Progenitor cell of endocrine pancreas (in vitro differentiated cells): ENCODE data around the gene TMEM229B. TPM values are rescaled to one million over a fixed set of nuclear protein-coding genes. Genes with fewer than 3 reads are reported as not detected.

Experiments used
- DNase-seq: peaks from one replicate; pipeline ENCODE4 v3.0.0; 2021; ENCODE audit warnings: low spot score; ENCODE audit not compliant: unreplicated experiment
- H3K27ac Mint-ChIP-seq: 2 replicates; pipeline ENCODE4 v1.8.0; 2021; ENCODE audit warnings: mild to moderate bottlenecking, moderate library complexity, mixed read lengths
- H3K27me3 Mint-ChIP-seq: 2 replicates; pipeline ENCODE4 v1.8.0; 2021; ENCODE audit warnings: mixed read lengths
- H3K36me3 Mint-ChIP-seq: 2 replicates; pipeline ENCODE4 v1.8.0; 2022; ENCODE audit warnings: mixed read lengths; ENCODE audit not compliant: insufficient read depth
- H3K4me1 Mint-ChIP-seq: 2 replicates; pipeline ENCODE4 v1.8.0; 2021; ENCODE audit warnings: low read depth, mixed read lengths
- H3K4me3 Mint-ChIP-seq: 2 replicates; pipeline ENCODE4 v1.8.0; 2021; ENCODE audit warnings: low read depth, mild to moderate bottlenecking, moderate library complexity, mixed read lengths
- H3K9me3 Mint-ChIP-seq: 2 replicates; pipeline ENCODE4 v1.8.0; 2021; ENCODE audit warnings: low read depth, mixed read lengths
- CTCF ChIP-seq: fragments of 200-600 bp; sonication (generic); IDR thresholded peaks from one replicate; pipeline ENCODE4 v1.5.0; 2021; ENCODE audit warnings: antibody characterized with exemption, mild to moderate bottlenecking; ENCODE audit not compliant: unreplicated experiment
- total RNA-seq: library from RNA; stranded (reverse); gene quantifications from 2 replicates; pipeline ENCODE4 v1.2.1, GENCODE V29; 2021

TMEM229B gene
- total RNA-seq, 1 donor from 2014 or later = 1.7 TPM

DNA sequence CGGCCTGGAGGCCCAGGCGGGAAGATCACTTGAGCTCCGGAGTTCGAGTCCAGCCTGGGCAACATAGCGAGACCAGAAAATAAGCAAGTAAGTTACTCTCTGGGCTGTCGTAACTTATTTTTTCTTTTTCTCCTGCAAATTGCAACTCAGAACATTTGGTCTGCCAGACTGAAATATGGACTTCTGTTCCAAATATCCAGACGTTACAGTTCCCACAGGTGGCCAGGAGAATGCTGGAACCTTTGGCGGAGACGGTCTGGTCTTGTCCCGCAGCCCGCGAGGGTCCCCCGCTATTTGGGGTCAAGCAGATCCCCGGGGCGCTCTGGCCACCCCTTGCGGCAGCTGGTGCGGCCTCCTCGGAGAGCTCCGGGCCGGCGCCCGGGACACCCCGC, 44.1 kb upstream of the TMEM229B start:
- H3K4me1 Mint-ChIP-seq = peaks cover 17% of the 10 kb centered on the region
- no peaks in the 10 kb centered on the region for H3K27me3 Mint-ChIP-seq
- H3K27ac Mint-ChIP-seq = peak overlapping the region; percentile 87
- no peak for TF ChIP-seq CTCF
- H3K9me3 Mint-ChIP-seq = no peaks in the 10 kb centered on the region
- H3K36me3 Mint-ChIP-seq = peaks cover 3% of the 10 kb centered on the region
- peak overlapping the region; percentile 72 for H3K4me3 Mint-ChIP-seq
- no peak for DNase-seq

DNA sequence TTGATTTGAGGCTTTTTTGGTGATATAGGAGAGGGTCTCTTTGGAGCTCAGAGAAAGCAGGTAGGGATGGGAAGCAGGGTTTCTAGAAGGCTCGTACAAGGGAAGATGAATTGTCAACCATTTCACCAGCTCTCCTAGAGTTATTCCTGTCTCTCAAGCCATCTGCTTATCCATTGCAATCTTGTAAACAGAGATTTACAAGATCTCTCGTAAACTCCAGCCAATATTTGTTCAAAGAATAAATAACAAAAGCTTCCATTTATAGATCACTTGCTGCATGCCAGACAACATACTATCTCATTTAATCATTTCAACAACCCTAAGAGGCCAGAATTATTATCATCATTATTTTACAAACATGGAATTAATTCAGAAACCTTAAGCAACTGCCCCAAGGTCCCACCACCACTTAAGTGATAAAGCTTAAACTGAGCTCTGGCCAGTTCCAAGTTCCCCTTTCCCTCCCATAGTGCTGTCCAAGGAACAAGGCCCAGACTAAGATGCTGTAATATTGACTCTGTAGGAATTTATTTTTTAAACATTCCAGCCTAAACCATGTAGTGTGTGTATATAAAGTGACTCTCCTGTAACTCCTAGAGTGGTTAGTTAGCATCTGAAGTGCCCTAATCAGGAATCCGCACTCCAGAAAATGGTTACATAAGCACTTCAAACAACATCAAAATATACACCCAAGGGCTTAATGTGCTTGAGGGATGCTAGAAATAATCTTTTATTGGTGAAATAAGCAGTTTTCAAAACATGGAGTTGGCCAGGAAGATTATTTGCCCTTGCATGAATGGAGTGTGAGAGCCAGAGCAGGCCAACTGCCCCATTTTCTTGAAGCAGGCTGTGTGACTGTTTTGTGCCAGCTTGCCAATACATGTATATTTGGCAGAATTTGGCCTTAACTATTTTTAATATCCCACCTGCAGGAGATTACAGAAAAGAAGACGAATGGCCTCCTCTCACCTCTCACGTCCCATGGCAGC, 41.7 kb upstream of the TMEM229B start:
- no peak for TF ChIP-seq CTCF
- Mint-ChIP-seq H3K4me1 (peaks cover 13% of the 10 kb centered on the region), H3K27ac (no peak overlapping the region), H3K27me3 (no peaks in the 10 kb centered on the region), H3K36me3 (no peaks in the 10 kb centered on the region), H3K4me3 (no peak overlapping the region), H3K9me3 (no peaks in the 10 kb centered on the region)
- no peak for DNase-seq

DNA sequence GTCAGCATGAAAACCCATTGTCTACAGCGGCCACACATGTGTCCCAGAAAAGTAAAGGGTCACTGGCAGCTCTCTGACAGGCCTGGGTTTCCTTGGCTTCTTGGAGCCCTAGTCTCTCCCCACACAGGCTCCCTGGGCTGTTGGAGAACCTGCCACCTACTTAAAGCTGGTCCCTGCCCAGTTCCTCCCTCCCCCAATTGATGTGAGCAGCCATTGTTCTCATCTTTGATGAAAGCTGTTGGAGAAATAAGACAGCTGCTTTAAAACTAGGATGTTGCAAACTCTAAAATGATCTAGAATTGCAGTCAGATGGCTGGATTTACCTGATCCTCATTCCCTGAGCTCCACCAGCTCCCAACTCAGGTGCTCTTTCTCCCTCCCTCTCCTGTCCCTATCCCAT, 39.8 kb upstream of the TMEM229B start:
- Mint-ChIP-seq H3K4me1 (peaks cover 2% of the 10 kb centered on the region), H3K36me3 (no peaks in the 10 kb centered on the region), H3K9me3 (no peaks in the 10 kb centered on the region), H3K27ac (no peak overlapping the region), H3K4me3 (no peak overlapping the region), H3K27me3 (no peaks in the 10 kb centered on the region)
- no peak for DNase-seq
- TF ChIP-seq CTCF = no peak

GRCh38 chr14:67527756-67528155, 39.2 kb upstream of the TMEM229B start:
- TF ChIP-seq CTCF = no peak
- Mint-ChIP-seq H3K4me3 (no peak overlapping the region), H3K4me1 (peaks cover 2% of the 10 kb centered on the region), H3K36me3 (no peaks in the 10 kb centered on the region), H3K27me3 (no peaks in the 10 kb centered on the region), H3K27ac (no peak overlapping the region), H3K9me3 (no peaks in the 10 kb centered on the region)
- DNase-seq = no peak

GRCh38 chr14:67526676-67527459, 38.3 kb upstream of the TMEM229B start:
- no peak for DNase-seq
- H3K27me3 Mint-ChIP-seq = peaks cover 3% of the 10 kb centered on the region
- peak overlapping the region; percentile 81 for H3K27ac Mint-ChIP-seq
- no peaks in the 10 kb centered on the region for H3K36me3 Mint-ChIP-seq
- TF ChIP-seq CTCF = peak; percentile 66
- H3K9me3 Mint-ChIP-seq = no peaks in the 10 kb centered on the region
- H3K4me1 Mint-ChIP-seq = peaks cover 2% of the 10 kb centered on the region
- no peak overlapping the region for H3K4me3 Mint-ChIP-seq
